GM18868 (cell line): ENCODE measurements around the gene PPP1R14C.

Source experiments
- ATAC-seq: cut with Tn5 transposase; IDR thresholded peaks from one replicate; pipeline ENCODE4 v1.9.1; 2021; ENCODE audit warnings: mild to moderate bottlenecking, moderate library complexity; ENCODE audit not compliant: unreplicated experiment

Gene PPP1R14C

GRCh38 chr6:150288456-150288855, 145.6 kb downstream of the PPP1R14C start:
- no peak for ATAC-seq

- no peak for ATAC-seq
These were observed 146.7 kb downstream of the PPP1R14C start for GRCh38 chr6:150289454-150290071.

GRCh38 chr6:150290429-150290828, 147.6 kb downstream of the PPP1R14C start:
- no peak for ATAC-seq

DNA sequence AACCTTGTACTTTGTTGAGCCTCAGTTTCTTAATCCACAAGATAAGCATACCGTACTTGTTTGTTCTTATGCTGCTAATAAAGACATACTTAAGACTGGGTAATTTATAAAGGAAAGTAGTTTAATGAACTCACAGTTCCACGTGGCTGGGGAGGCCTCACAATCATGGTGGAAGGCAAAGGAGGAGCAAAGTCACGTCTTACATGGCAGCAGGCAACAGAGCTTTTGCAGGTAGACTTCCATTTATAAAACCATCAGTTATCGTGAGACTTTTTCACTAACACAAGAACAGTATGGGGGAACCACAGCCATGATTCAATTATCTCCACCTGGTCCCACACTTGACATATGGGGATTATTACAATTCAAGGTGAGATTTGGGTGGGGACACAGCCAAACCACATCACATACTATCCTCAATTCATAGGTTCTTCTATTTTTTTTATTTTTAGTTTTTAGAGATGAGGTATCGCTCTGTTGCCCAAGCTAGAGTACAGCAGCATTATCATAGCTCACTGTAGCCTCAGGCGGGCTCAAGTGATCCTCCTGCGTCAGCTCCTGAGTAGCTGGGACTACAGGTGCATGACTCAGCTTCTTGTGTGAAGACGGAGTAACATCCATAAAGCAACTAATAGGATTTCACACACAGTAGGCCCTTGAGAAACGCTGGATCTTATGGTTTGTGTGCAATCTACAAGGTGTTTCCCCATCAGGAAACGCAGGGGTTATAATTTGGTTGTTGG, 149.3 kb downstream of the PPP1R14C start:
- ATAC-seq, result no peak

DNA sequence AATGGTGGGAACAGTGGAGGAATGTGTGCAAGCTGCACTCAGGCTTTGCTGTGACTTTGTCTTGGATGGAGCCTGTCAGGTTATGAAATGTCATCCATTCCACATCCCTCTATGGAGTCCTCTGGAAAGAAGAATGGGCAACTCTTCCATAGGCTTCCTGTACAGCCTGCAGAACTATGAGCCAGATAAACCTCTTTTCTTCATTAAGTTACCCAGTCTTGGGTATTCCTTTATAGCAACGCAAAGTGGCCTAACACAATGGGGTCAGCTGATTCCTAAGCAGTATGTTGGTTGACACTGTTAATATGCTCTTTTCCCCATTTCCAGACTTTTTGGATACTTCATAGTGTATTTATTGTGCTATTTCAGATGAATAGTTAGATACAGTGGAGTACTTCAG, 150.2 kb downstream of the PPP1R14C start:
- ATAC-seq, result no peak

DNA sequence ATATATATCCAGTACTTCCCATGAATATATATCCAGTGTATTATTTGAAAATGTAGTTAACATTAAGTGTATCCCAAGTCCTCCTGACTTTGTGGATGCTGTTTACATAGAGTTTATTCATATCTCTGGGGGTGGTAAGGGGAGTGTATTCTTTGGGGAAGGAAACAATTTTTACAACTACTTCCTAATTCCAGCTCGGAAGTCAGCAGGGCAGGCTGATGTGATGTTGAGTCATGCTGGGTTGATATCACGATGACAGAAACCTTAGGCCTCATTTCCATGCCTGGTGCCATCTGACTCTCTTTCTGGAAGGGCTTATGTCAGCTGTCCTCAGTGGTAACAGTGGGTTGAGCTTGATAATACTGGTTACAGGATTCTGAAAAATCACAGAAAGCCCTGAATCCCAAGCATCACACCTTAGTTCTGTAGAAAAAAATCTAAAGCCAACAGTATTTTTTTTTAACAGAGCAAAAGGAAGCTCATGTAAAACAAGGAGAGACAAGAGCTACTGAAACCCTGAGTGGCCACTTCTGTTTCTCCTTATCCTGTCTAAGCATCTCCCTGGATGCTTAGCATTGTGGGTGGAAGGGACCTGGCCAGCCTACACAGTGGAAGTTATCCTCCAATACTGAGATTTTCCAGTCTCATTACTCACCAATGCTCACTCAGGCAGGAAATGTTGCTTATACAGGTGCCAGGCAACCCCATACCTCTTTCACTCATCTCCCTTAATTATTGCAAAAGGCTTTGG, 150.8 kb downstream of the PPP1R14C start:
- ATAC-seq, result no peak

GRCh38 chr6:150296890-150297289, 154.0 kb downstream of the PPP1R14C start:
- ATAC-seq, result no peak

DNA sequence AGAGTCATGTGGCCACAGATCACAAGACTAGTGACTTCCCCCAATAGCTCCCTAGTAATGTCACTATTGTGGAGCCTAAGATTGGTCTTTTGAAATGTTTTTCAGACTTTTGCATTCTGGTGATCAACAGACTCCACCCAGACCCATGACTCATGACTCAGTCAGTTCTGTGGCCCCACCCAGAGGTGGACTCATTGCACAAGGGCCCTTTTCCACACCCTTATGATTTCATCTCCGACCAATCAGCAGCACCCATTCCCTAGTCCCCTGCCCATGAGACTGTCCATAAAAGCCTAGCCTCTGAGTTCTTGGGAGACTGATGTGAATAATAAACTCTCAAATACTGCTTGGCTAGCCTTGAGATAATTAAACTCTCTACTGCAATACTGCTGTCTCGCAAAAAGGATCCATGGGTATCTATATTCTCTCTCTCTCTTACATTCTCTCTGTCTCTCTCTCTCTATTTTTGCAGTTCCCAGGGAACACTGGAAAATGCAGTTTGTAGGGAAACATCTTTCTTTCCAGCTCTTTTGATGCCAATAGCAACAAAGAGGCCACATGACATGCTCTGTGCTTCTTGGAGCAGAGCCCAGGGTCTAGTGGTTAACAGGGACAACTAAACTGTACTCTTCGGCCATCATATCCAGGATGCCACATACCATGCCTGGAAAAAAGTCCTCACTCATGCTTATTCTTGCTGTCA, 154.6 kb downstream of the PPP1R14C start:
- ATAC-seq, result no peak

- no peak for ATAC-seq
These were observed 155.2 kb downstream of the PPP1R14C start for GRCh38 chr6:150298030-150298380.

DNA sequence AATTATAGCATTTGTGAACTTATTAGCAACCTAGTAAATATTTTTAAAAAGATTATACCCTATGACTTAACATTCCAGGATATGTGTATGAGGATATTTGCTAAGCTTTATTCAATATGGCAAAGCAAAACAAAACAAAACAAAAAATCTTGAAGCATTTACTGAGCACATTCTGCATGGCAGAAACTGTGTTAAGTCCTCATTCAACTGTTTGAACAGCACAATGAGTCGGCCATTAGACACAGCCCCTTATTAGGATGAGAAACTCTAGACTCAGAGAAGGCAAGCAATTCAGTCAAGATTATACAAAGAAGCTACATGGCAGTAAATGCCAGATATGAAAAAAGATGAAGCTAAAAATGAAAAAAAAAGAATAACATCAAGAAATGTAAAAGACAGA, 155.8 kb downstream of the PPP1R14C start:
- ATAC-seq, result no peak
